Upper lobe of right lung (tissue), 1 donor: ENCODE results near the gene GCGR. TPM values are rescaled to one million over a fixed set of nuclear protein-coding genes. Genes with fewer than 3 reads are reported as not detected.
A peak's percentile ranks its signal among the peaks of the same experiment; 100 is the strongest.

Experiments
- ATAC-seq: fragments of 200-7000 bp; cut with Tn5 transposase; one replicate; pipeline ENCODE4 v1.9.1; 2020; ENCODE audit warnings: mild to moderate bottlenecking, moderate library complexity
- DNase-seq: peaks from one replicate; pipeline ENCODE4 v3.0.0-alpha.2; 2020
- H3K27ac ChIP-seq: fragments of 200-600 bp; one replicate; pipeline ENCODE4 v1.8.0; 2022
- H3K27me3 ChIP-seq: fragments of 200-600 bp; one replicate; pipeline ENCODE4 v1.8.0; 2022; ENCODE audit warnings: mild to moderate bottlenecking
- H3K36me3 ChIP-seq: fragments of 200-600 bp; one replicate; pipeline ENCODE4 v1.8.0; 2022
- H3K4me1 ChIP-seq: fragments of 200-600 bp; one replicate; pipeline ENCODE4 v1.8.0; 2022
- H3K4me3 ChIP-seq: fragments of 200-600 bp; one replicate; pipeline ENCODE4 v1.8.0; 2022; ENCODE audit warnings: mild to moderate bottlenecking
- H3K9me3 ChIP-seq: fragments of 200-600 bp; one replicate; pipeline ENCODE4 v1.8.0; 2022
- intact Hi-C: fragments of 100-400 bp; cut with DNase I; formaldehyde crosslinking; loops from one replicate; pipeline ENCODE4 v1.11.0; 2022
- total RNA-seq: library from RNA; stranded (reverse); fragmentation: NEBNext Ultra II Directional; extraction: Animal tissue kit (Norgen Biotek cat#: 25700); gene quantifications from one replicate; pipeline ENCODE4 v1.2.1, GENCODE V29; 2021
- TF ChIP-seq, protein P1 (sequence below): fragments of 200-600 bp; IDR thresholded peaks from one replicate; pipeline ENCODE4 v1.8.0; 2022; ENCODE audit warnings: antibody characterized with exemption
- donor health status: DM: no; HTN: yes; CAD: no; lungs with severe emphysema.

GCGR gene
- total RNA-seq, 1 donor from 2014 or later = not detected

DNA sequence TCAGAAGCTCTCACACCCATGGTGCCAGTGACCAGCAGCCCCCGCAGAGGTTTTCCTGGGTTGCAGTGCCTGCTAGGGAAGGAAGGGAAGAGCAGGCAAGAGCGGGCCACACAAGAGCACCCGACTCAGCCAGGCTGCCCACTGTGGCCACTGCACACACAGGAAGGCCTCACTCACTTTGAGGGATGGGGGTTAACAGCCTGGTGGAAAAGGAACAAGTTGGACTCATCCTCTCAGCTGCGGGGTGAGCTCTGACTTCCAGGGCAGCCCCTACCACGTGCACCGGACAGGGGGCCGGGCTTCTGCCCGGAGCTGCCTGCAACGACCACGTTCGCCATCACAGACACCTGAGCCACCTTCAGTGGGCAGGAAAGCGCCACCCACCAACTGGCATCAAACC lies 48.3 kb downstream of the GCGR start:
- ATAC-seq (no peak), DNase-seq (no peak)
- Histone ChIP-seq H3K27ac (no peak overlapping the region), H3K9me3 (no peaks in the 10 kb centered on the region), H3K27me3 (no peaks in the 10 kb centered on the region), H3K36me3 (peaks cover 97% of the 10 kb centered on the region), H3K4me1 (no peaks in the 10 kb centered on the region), H3K4me3 (no peak overlapping the region)
- intact Hi-C loops = no loop called here
- TF ChIP-seq, protein P1, sequence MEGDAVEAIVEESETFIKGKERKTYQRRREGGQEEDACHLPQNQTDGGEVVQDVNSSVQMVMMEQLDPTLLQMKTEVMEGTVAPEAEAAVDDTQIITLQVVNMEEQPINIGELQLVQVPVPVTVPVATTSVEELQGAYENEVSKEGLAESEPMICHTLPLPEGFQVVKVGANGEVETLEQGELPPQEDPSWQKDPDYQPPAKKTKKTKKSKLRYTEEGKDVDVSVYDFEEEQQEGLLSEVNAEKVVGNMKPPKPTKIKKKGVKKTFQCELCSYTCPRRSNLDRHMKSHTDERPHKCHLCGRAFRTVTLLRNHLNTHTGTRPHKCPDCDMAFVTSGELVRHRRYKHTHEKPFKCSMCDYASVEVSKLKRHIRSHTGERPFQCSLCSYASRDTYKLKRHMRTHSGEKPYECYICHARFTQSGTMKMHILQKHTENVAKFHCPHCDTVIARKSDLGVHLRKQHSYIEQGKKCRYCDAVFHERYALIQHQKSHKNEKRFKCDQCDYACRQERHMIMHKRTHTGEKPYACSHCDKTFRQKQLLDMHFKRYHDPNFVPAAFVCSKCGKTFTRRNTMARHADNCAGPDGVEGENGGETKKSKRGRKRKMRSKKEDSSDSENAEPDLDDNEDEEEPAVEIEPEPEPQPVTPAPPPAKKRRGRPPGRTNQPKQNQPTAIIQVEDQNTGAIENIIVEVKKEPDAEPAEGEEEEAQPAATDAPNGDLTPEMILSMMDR = no peak

DNA sequence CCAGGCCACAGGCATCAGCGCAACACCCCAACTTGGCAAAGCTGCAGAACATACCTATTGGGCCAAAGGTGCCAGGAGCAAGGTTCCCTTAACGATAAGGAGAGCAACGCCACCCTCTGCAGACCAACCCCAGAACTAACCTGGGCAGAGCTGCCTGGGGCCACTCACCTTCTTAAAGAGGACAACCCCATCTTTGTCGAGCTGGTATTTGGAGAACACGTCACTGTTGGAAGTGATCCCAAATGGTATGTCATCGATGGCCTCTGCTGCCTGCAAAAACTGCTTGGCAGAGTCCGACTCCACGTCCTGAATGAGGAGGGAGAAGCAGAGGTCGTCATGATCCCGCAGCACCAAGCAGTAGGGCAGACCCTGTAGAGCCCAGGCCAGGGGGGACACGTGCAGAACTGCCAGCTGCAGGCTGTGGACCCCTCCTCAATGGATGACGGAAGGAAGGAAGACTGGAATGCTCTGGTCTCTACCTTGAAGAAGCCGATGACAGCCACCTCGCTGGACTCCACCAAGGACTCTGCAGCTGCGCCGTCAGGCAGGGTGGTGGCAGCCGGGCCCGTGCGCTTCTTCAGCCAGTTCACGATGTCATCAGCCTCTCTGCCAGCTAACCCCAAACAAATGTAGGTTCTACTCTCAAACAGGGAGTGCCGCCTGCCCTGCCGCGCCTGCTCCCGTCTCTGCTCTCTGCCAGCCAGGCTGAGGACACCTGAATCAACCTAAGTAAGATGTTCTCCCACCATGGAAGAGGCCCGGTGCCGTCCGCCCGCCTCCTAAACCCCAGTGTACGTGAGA lies 51.2 kb downstream of the GCGR start:
- DNase-seq (no peak), ATAC-seq (no peak)
- TF ChIP-seq, protein P1 = no peak
- H3K9me3 ChIP-seq = no peaks in the 10 kb centered on the region
- no peaks in the 10 kb centered on the region for H3K27me3 ChIP-seq
- H3K36me3 ChIP-seq = peaks cover 87% of the 10 kb centered on the region
- H3K27ac ChIP-seq = no peak overlapping the region
- no peak overlapping the region for H3K4me3 ChIP-seq
- intact Hi-C loops = no loop called here
- peaks cover 14% of the 10 kb centered on the region for H3K4me1 ChIP-seq

DNA sequence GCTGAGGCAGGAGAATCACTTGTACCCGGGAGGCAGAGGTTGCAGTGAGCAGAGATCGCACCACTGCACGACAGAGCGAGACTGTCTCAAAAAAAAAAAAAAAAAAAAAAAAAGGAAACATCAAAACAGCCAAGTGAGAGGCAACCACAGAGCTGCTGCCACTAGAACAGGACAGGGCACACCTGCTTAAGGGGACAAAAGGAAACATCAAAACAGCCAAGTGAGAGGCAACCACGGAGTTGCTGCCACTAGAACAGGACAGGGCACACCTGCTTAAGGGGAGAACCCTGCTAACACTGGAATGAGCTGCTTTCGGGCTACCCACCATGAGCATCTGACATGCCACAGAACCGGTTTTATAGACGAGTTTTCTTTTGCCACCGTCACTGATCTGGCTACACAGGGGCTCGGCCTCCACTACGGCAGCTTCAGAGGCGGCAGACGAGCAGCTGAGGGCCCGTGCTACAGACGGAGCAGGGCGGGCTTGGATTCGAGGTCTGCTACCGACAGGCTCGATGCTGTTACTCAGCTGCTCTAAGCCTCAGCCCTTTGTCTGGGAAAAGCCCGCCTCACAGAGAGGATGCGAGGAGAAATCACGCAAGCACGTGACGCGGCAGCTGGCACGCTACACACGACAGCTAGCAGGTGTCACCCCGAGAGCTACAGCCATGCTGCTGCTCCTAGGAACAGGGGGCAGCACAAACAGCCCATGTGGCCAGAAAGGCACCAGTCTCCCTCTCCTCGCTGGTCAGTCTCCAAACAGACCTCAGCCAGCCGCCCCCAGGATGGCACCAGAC lies 54.4 kb downstream of the GCGR start:
- no peak overlapping the region for H3K27ac ChIP-seq
- intact Hi-C loops = no loop called here
- peak overlapping the region; percentile 93 for H3K4me3 ChIP-seq
- peaks cover 56% of the 10 kb centered on the region for H3K36me3 ChIP-seq
- peaks cover 23% of the 10 kb centered on the region for H3K4me1 ChIP-seq
- ATAC-seq = no peak
- H3K27me3 ChIP-seq = no peaks in the 10 kb centered on the region
- TF ChIP-seq, protein P1 = no peak
- no peaks in the 10 kb centered on the region for H3K9me3 ChIP-seq
- no peak for DNase-seq

DNA sequence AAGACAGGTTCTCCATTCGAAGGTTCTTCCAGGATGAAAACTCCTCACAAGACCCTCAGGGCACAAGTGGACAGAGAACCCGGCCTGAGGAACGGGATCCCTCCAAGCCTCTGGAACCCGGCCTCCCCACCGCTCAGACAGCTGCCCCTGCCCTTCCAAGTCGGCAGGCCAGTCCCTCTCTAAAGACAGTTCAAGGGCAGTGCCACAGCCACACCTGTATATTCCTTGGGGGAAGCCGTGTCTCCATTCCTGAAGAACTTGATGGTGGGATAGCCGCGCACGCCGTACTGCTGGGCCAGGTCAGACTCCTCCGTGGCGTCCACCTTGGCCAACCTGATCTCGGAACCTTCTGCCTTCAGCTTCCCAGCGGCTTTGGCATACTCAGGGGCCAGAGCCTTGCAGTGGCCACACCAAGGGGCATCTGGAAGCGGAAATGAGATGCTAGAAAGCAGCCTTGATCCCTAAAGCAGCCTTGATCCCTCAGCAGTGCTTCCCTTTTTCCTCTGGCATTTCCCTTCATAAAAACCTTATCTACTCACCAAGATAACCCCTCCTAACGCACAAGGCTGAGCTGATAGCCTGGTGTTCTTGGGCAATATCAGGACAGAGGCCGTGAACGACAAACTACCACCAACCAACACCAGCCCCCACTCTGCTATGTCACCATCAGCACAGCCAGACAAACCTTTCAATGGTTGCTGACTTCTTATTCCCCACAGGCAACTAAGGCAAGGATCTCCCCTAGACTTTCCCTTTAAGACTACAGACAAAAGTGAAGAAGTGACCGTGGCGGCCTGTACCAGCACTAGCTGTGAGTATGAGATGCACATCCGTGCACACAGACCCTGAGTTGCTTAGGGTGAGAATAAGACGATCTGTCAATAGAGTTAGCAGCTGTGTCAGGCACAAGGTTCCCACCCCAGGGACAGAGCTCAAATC lies 55.3 kb downstream of the GCGR start:
- Histone ChIP-seq H3K27ac (peak overlapping the region; percentile 94), H3K4me3 (peak overlapping the region; percentile 93), H3K9me3 (no peaks in the 10 kb centered on the region), H3K36me3 (peaks cover 47% of the 10 kb centered on the region), H3K27me3 (no peaks in the 10 kb centered on the region), H3K4me1 (peaks cover 23% of the 10 kb centered on the region)
- TF ChIP-seq, protein P1 = no peak
- ATAC-seq (no peak), DNase-seq (no peak)
- intact Hi-C loops = no loop called here

DNA sequence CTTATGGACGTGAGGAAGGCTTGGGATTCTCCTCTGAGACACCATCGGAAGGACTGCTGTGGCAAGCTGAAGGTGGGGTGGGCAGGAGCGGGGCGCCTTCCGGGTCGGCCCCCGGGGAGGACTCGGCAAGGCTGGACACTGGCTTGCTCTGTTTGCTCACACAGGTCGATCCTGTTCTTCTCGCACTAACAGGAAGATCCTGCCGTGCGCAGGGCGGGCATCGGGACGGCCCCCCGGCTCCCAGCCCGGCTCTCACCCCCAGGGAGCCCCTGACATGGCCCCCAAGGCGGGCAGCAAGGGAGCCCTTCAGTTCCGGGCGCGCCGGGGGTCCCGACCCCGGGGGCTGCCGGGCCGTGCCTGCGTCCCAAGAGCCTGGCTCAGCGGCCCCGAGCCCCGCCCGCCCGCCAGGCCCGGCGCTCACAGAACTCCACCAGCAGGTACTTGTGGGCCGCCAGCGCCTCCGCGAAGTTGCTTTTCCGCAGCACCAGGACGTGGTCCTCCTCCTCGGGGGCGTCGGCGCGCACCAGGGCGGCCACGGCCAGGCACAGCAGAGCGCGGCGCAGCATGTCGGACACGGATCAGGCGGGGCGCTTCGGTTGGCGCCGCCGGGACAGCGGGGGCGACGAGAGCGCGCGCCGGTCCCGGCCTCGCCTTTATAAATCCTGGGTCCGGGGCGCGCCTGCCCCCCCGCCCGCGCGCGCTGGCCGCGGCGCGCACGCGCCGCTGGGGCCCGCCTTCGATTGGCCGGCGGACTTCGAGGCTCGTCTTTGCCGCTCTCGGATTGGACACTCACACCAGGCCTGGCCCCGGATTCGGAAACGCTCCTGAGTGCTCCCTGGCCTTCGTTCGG lies 56.2 kb downstream of the GCGR start, which contains the start of gene P4HB:
Gene P4HB (minus strand): TSS at position 630 of the 850 bp plus-strand sequence. CDS start 64 bp downstream, at position 566.
- ATAC-seq (no peak), DNase-seq (peak; percentile 99)
- Histone ChIP-seq H3K36me3 (peaks cover 38% of the 10 kb centered on the region), H3K4me3 (peak within 1 kb of the TSS; percentile 93), H3K27me3 (no peaks in the 10 kb centered on the region), H3K9me3 (no peaks in the 10 kb centered on the region), H3K27ac (peak within 1 kb of the TSS; percentile 98), H3K4me1 (peaks cover 23% of the 10 kb centered on the region)
- TF ChIP-seq, protein P1 = no peak
- intact Hi-C loops = no loop called here
